B cell (primary cell): Measurements from ENCODE around the gene UPB1. TPM values are rescaled to one million over a fixed set of nuclear protein-coding genes. Genes with fewer than 3 reads are reported as not detected.

Experiments used
- ATAC-seq: fragments of 200-7000 bp; cut with Tn5 transposase; one replicate; pipeline ENCODE4 v1.10.0; 2021; ENCODE audit warnings: low read depth, mild to moderate bottlenecking, moderate number of reproducible peaks, moderate library complexity
- CTCF ChIA-PET: fragments of 350-600 bp; sonication (Branson Sonifier 250); formaldehyde crosslinking; loops from one replicate; lab custom pipeline; 2021; ENCODE audit warnings: antibody characterized with exemption, inconsistent platforms; lab: Charles Lee
- POLR2A ChIA-PET: fragments of 350-600 bp; sonication (Branson Sonifier 250); formaldehyde crosslinking; loops from one replicate; lab custom pipeline; 2021; ENCODE audit warnings: antibody characterized with exemption; lab: Charles Lee
- DNase-seq: peaks from one replicate; pipeline ENCODE4 v3.0.0; 2013
- H2AFZ ChIP-seq: 2 replicates; pipeline ENCODE4 v1.6.1; 2012; ENCODE audit warnings: mild to moderate bottlenecking, low read depth, low read length; ENCODE audit not compliant: insufficient read depth, poor library complexity, severe bottlenecking
- H3K27ac ChIP-seq, 2 donors: 1 replicate in 1 of 2; 2 replicates in 1 of 2; pipeline ENCODE4 v1.5.1; 2012 to 2013; ENCODE audit warnings: low read length in 2 of 2, mild to moderate bottlenecking in 2 of 2, moderate library complexity in 1 of 2
- H3K27me3 ChIP-seq, 4 experiments: fragments of 200-600 bp in 1 of 4; sonication (generic) in 1 of 4; replicated peaks in 1 of 4; 1 replicate in 2 of 4; 2 replicates in 2 of 4; pipeline versions ENCODE4 v1.6.1 to v1.7.0; 2013 to 2016; ENCODE audit warnings: low read length in 3 of 4, mild to moderate bottlenecking in 2 of 4, mixed read lengths in 1 of 4, moderate library complexity in 1 of 4; ENCODE audit not compliant: insufficient read depth in 4 of 4, control insufficient read depth in 3 of 4; ENCODE audit errors: control extremely low read depth in 1 of 4
- H3K36me3 ChIP-seq, 2 experiments: replicated peaks in 1 of 2; 1 replicate in 1 of 2; 2 replicates in 1 of 2; pipeline versions ENCODE4 v1.6.1 to v1.7.1; 2013; ENCODE audit warnings: low read length in 1 of 2; ENCODE audit not compliant: insufficient read depth in 2 of 2, control insufficient read depth in 1 of 2; ENCODE audit errors: control extremely low read depth in 1 of 2, extremely low read depth in 1 of 2
- H3K4me1 ChIP-seq, 2 donors: fragments of 200-600 bp in 1 of 2; sonication (generic) in 1 of 2; 1 replicate in 1 of 2; 2 replicates in 1 of 2; pipeline versions ENCODE4 v1.5.1 to v1.6.1; 2013 to 2017; ENCODE audit warnings: low read length in 2 of 2; ENCODE audit not compliant: control insufficient read depth in 2 of 2, insufficient read depth in 2 of 2
- H3K4me2 ChIP-seq: replicated peaks from 2 replicates; pipeline ENCODE3; 2012; ENCODE audit warnings: mild to moderate bottlenecking, low read depth, low read length; ENCODE audit not compliant: poor library complexity, severe bottlenecking
- H3K4me3 ChIP-seq, 5 experiments: fragments of 200-600 bp in 1 of 5; sonication (generic) in 1 of 5; 1 replicate in 3 of 5; 2 replicates in 2 of 5; pipeline versions ENCODE4 v1.5.1 to v1.7.0; 2011 to 2016; ENCODE audit warnings: low read length in 4 of 5, mild to moderate bottlenecking in 4 of 5, low read depth in 2 of 5, control low read depth in 1 of 5, moderate library complexity in 1 of 5; ENCODE audit not compliant: insufficient read depth in 1 of 5; ENCODE audit errors: control extremely low read depth in 1 of 5, extremely low read depth in 1 of 5
- H3K79me2 ChIP-seq: fragments of 200-600 bp; sonication (generic); one replicate; pipeline ENCODE4 v1.6.0; 2016; ENCODE audit warnings: low read length; ENCODE audit not compliant: control insufficient read depth, insufficient read depth
- H3K9ac ChIP-seq: fragments of 200-600 bp; sonication (generic); 2 replicates; pipeline ENCODE4 v1.6.1; 2017; ENCODE audit warnings: mild to moderate bottlenecking, low read length, moderate library complexity
- H3K9me3 ChIP-seq, 3 donors: one replicate each; pipeline versions ENCODE4 v1.6.1 to v1.7.1; 2013; ENCODE audit warnings: low read length in 2 of 3; ENCODE audit not compliant: control insufficient read depth in 2 of 3, insufficient read depth in 1 of 3; ENCODE audit errors: control extremely low read depth in 1 of 3
- H4K20me1 ChIP-seq: 2 replicates; pipeline ENCODE4 v1.6.0; 2012; ENCODE audit warnings: mild to moderate bottlenecking, low read length; ENCODE audit not compliant: insufficient read depth, control insufficient read depth, poor library complexity, severe bottlenecking
- H3K27ac Mint-ChIP-seq: one replicate; pipeline ENCODE4 v1.8.0; 2021; ENCODE audit warnings: mixed read lengths
- H3K27me3 Mint-ChIP-seq: one replicate; pipeline ENCODE4 v1.8.0; 2021; ENCODE audit warnings: mixed read lengths
- H3K4me1 Mint-ChIP-seq: one replicate; pipeline ENCODE4 v1.8.0; 2021; ENCODE audit warnings: mixed read lengths
- H3K4me3 Mint-ChIP-seq: one replicate; pipeline ENCODE4 v1.8.0; 2021; ENCODE audit warnings: mixed read lengths
- H3K9me3 Mint-ChIP-seq: one replicate; pipeline ENCODE4 v1.8.0; 2022; ENCODE audit warnings: mixed read lengths; ENCODE audit not compliant: insufficient read depth
- EZH2 ChIP-seq: IDR thresholded peaks from 2 replicates; pipeline ENCODE4 v1.6.1; 2012; ENCODE audit warnings: borderline replicate concordance, low read depth, mild to moderate bottlenecking, moderate library complexity, low read length; ENCODE audit not compliant: insufficient read depth, poor library complexity, severe bottlenecking
- WGBS: methylation state at CpG from one replicate; pipeline ENCODE4 v1.1.5; 2013; ENCODE audit warnings: missing lambda C conversion rate; ENCODE audit not compliant: insufficient coverage; 5-methylcytosine and 5-hydroxymethylcytosine counted together
- intact Hi-C: fragments of 100-400 bp; cut with micrococcal nuclease; formaldehyde crosslinking; loops from one replicate; pipeline ENCODE4 v1.10.0; 2022
- polyA plus RNA-seq: library from polyadenylated mRNA; depleted of rRNA; stranded (reverse); fragments of >200 nt; gene quantifications from 2 replicates; pipeline ENCODE4 v1.2.3, GENCODE V29; 2012
- total RNA-seq, 2 donors: library from RNA; stranded (reverse); fragments of 120-200 nt in 1 of 2; gene quantifications; 1 replicate in 1 of 2; 2 replicates in 1 of 2; pipeline versions ENCODE4 v1.2.3 to v1.2.4, GENCODE V29; 2013 to 2022
- TF ChIP-seq, protein P1 (sequence below): fragments of 200-600 bp; IDR thresholded peaks from one replicate; pipeline ENCODE4 v1.8.0; 2022; ENCODE audit warnings: antibody characterized with exemption, mild to moderate bottlenecking

Gene UPB1
- total and polyA plus RNA-seq, 2 donors (not counting 1 experiment from before 2014, with no cell fraction given) = 1.2 to 4.0 TPM

DNA sequence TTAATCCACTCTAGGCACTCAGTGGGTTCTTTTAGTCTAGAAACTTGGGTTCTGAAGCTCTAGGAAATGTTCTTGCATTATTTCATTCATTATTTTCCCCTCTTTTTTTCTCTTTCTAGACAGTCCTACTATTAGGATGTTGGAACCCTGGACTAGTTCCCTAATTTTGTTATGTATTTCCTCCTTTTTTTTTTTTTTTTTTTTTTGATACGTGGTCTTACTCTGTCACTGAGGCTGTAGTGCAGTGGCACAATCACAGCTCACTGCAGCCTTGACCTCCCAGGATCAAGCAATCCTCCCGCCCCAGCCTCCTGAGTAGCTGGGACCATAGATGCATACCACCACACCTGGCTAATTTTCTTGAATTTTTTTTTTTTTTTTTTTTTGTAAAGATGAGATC is 9.4 kb downstream of the UPB1 start:
- Mint-ChIP-seq H3K9me3 (no peaks in the 10 kb centered on the region), H3K27me3 (no peaks in the 10 kb centered on the region), H3K4me3 (no peak overlapping the region), H3K4me1 (peaks cover 48% of the 10 kb centered on the region), H3K27ac (no peak overlapping the region)
- POLR2A ChIA-PET = interaction anchor here (0.7 kb wide), 3 partner anchors 11 to 105 kb away, joined by 4 to 8 read pairs (median 6); no protein-coding TSS in a partner anchor
- Histone ChIP-seq H2AFZ (no peak overlapping the region), H3K27ac (no peak overlapping the region), H3K9me3 (no peaks in the 10 kb centered on the region), H3K79me2 (no peaks in the 10 kb centered on the region), H3K27me3 (peaks cover 0 to 2% (median 0%) of the 10 kb centered on the region in 4 experiments), H3K36me3 (no peaks in the 10 kb centered on the region), H3K4me2 (no peak overlapping the region), H3K4me1 (peaks cover 27 to 34% of the 10 kb centered on the region in 2 donors), H3K4me3 (no peak overlapping the region), H4K20me1 (no peaks in the 10 kb centered on the region), H3K9ac (no peak overlapping the region)
- TF ChIP-seq, protein P1, sequence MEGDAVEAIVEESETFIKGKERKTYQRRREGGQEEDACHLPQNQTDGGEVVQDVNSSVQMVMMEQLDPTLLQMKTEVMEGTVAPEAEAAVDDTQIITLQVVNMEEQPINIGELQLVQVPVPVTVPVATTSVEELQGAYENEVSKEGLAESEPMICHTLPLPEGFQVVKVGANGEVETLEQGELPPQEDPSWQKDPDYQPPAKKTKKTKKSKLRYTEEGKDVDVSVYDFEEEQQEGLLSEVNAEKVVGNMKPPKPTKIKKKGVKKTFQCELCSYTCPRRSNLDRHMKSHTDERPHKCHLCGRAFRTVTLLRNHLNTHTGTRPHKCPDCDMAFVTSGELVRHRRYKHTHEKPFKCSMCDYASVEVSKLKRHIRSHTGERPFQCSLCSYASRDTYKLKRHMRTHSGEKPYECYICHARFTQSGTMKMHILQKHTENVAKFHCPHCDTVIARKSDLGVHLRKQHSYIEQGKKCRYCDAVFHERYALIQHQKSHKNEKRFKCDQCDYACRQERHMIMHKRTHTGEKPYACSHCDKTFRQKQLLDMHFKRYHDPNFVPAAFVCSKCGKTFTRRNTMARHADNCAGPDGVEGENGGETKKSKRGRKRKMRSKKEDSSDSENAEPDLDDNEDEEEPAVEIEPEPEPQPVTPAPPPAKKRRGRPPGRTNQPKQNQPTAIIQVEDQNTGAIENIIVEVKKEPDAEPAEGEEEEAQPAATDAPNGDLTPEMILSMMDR = no peak
- TF ChIP-seq EZH2 = no peak
- no CpG with 5 or more reads among the region's 2 CpGs for WGBS
- CTCF ChIA-PET = interaction anchor here (0.7 to 11.5 kb wide), 7 partner anchors 7 to 80 kb away, joined by 4 to 173 read pairs (median 9); partner anchors contain the start of gene ADORA2A
- DNase-seq (no peak), ATAC-seq (no peak)
- intact Hi-C loops = no loop called here

DNA sequence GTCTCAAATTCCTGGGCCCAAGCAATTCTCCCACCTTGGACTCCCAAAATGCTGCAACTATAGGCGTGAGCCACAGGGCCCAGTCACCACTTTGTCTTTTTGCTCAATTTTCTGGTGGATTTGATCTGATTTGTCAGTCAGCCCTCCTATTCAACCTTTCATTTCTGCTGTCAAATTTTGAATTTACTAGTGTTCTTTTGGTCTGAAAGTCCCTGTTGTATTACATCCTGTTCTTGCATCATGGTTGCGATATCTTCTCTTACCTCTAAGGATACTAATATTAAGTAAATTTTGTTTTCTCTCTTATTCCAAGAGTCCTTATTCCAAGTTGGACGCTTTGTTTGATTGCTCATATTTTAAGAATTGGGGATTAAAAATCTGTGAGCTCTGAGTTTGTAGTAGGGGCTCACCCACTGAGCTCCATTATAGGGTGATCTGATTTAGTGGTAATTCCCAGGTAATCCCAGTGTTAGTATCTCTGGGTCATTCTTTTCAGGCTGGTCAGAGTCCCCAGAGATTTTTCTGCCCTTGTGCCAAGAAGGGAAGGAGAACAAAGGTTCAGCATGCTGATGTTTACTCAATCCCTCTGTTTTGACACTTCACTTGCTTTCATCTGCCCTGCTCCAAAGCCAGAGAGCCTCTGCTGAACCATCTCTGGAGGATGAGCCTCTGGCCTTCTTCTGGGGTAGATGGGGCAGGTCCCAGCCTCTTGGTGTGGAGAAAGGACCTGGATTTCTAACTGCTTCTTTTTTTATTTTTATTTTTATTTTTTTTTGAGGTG is 10.0 kb downstream of the UPB1 start:
- Histone ChIP-seq H3K4me2 (no peak overlapping the region), H3K9me3 (no peaks in the 10 kb centered on the region), H3K27me3 (peaks cover 0 to 2% (median 0%) of the 10 kb centered on the region in 4 experiments), H3K79me2 (no peaks in the 10 kb centered on the region), H3K36me3 (no peaks in the 10 kb centered on the region), H2AFZ (no peak overlapping the region), H4K20me1 (no peaks in the 10 kb centered on the region), H3K9ac (no peak overlapping the region), H3K4me3 (no peak overlapping the region), H3K4me1 (peaks cover 27 to 34% of the 10 kb centered on the region in 2 donors), H3K27ac (no peak overlapping the region)
- no peak overlapping the region for H3K4me3 Mint-ChIP-seq
- H3K27me3 Mint-ChIP-seq = no peaks in the 10 kb centered on the region
- no peaks in the 10 kb centered on the region for H3K9me3 Mint-ChIP-seq
- H3K27ac Mint-ChIP-seq = no peak overlapping the region
- no peak for ATAC-seq
- intact Hi-C loops = no loop called here
- ChIA-PET CTCF (interaction anchor here (0.7 to 11.5 kb wide), 5 partner anchors 10 to 81 kb away, joined by 4 to 173 read pairs (median 18); partner anchors contain the start of gene ADORA2A), POLR2A (interaction anchor here (0.7 kb wide), 3 partner anchors 11 to 105 kb away, joined by 4 to 8 read pairs (median 6); no protein-coding TSS in a partner anchor)
- TF ChIP-seq, protein P1 = no peak
- TF ChIP-seq EZH2 = no peak
- H3K4me1 Mint-ChIP-seq = peaks cover 51% of the 10 kb centered on the region
- DNase-seq = peak; percentile 3
- WGBS = 100% methylated on average over 1 of the region's 3 CpGs
